Stomach (tissue), 4 donors: ENCODE measurements around the gene CFI.

Experiments
- POLR2AphosphoS5 ChIP-seq, 3 donors: sonication (generic); formaldehyde crosslinking; IDR thresholded peaks; one replicate each; pipeline ENCODE4 v1.6.1; 2016; ENCODE audit warnings: antibody characterized with exemption in 3 of 3
- TF ChIP-seq, protein P1 (sequence below), 7 experiments: fragments of 450-650 bp in 4 of 7; fragments of 200-600 bp in 3 of 7; sonication (generic) in 3 of 7; IDR thresholded peaks; one replicate each; pipeline ENCODE4 v1.5.1; 2016 to 2019; ENCODE audit warnings: antibody characterized with exemption in 7 of 7, control low read depth in 2 of 7, mild to moderate bottlenecking in 1 of 7

DNA sequence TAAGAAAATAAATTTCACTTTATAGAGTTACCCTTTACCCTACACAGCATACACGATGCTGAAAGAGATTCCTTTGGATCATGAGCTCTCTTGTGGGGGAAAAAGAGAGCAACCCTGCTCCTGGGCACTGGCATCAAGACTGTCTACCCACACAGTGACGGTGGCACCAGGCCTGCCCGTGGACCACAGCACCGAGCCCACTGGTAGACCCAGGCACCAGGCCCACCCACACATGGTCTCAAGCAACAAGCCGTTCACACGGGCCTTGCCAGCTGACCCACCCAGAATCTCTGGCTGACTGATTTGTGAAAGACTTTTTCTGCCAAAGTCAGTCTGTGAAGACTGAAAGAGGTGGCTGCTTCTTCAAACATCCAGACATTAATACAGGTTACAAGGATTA, 6.7 kb downstream of the CFI start:
- TF ChIP-seq, protein P1, sequence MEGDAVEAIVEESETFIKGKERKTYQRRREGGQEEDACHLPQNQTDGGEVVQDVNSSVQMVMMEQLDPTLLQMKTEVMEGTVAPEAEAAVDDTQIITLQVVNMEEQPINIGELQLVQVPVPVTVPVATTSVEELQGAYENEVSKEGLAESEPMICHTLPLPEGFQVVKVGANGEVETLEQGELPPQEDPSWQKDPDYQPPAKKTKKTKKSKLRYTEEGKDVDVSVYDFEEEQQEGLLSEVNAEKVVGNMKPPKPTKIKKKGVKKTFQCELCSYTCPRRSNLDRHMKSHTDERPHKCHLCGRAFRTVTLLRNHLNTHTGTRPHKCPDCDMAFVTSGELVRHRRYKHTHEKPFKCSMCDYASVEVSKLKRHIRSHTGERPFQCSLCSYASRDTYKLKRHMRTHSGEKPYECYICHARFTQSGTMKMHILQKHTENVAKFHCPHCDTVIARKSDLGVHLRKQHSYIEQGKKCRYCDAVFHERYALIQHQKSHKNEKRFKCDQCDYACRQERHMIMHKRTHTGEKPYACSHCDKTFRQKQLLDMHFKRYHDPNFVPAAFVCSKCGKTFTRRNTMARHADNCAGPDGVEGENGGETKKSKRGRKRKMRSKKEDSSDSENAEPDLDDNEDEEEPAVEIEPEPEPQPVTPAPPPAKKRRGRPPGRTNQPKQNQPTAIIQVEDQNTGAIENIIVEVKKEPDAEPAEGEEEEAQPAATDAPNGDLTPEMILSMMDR (IDR thresholded peaks at IDR 0.05), result no peak
- TF ChIP-seq POLR2AphosphoS5 (IDR thresholded peaks at IDR 0.05), result no peak
